IPS-20b (cell line): ENCODE results near the gene PLEKHA7.

Experiments
- H3K27ac ChIP-seq: one replicate; pipeline ENCODE4 v1.5.1; 2013; ENCODE audit warnings: low read length
- H3K27me3 ChIP-seq: 2 replicates; pipeline ENCODE4 v1.6.1; 2013; ENCODE audit warnings: mild to moderate bottlenecking, low read length, inconsistent platforms; ENCODE audit not compliant: insufficient read depth
- H3K36me3 ChIP-seq: 2 replicates; pipeline ENCODE4 v1.6.1; 2013; ENCODE audit warnings: low read depth, mild to moderate bottlenecking, inconsistent platforms, low read length, moderate library complexity; ENCODE audit not compliant: insufficient read depth
- H3K4me1 ChIP-seq: 2 replicates; pipeline ENCODE4 v1.6.1; 2013; ENCODE audit warnings: mild to moderate bottlenecking, control low read depth, inconsistent platforms, low read length, moderate library complexity; ENCODE audit not compliant: insufficient read depth
- H3K4me3 ChIP-seq: 2 replicates; pipeline ENCODE4 v1.5.1; 2013; ENCODE audit warnings: mild to moderate bottlenecking, low read length, inconsistent platforms
- H3K9ac ChIP-seq: 2 replicates; pipeline ENCODE4 v1.6.1; 2013; ENCODE audit warnings: low read depth, mild to moderate bottlenecking, inconsistent platforms, low read length, moderate library complexity
- H3K9me3 ChIP-seq: 2 replicates; pipeline ENCODE4 v1.6.1; 2013; ENCODE audit warnings: mild to moderate bottlenecking, low read depth, low read length, inconsistent platforms; ENCODE audit not compliant: insufficient read depth

The PLEKHA7 gene

GRCh38 chr11:17020831-17021230, 6.6 kb upstream of the PLEKHA7 start:
- Histone ChIP-seq H3K36me3 (no peaks in the 10 kb centered on the region), H3K9me3 (no peaks in the 10 kb centered on the region), H3K27ac (no peak overlapping the region), H3K27me3 (peaks cover 4% of the 10 kb centered on the region), H3K9ac (no peak overlapping the region), H3K4me1 (peaks cover 3% of the 10 kb centered on the region; the same call in 1 of the 2 replicates), H3K4me3 (no peak overlapping the region)

- no peaks in the 10 kb centered on the region for H3K9me3 ChIP-seq
- peaks cover 3% of the 10 kb centered on the region; the same call in 1 of the 2 replicates for H3K4me1 ChIP-seq
- H3K36me3 ChIP-seq: no peaks in the 10 kb centered on the region
- peaks cover 17% of the 10 kb centered on the region for H3K27me3 ChIP-seq
- no peak overlapping the region for H3K9ac ChIP-seq
- no peak overlapping the region for H3K4me3 ChIP-seq
- H3K27ac ChIP-seq: no peak overlapping the region
Measured at GRCh38 chr11:17019232-17019631, 5.0 kb upstream of the PLEKHA7 start.

GRCh38 chr11:17015627-17016126, 1.5 kb upstream of the PLEKHA7 start:
- H3K9me3 ChIP-seq: no peaks in the 10 kb centered on the region
- H3K27me3 ChIP-seq: peaks cover 45% of the 10 kb centered on the region
- no peak overlapping the region for H3K27ac ChIP-seq
- H3K4me1 ChIP-seq: 0 out of 2 replicates have a peak, but pooled peaks cover 11% of the 10 kb centered on the region
- H3K9ac ChIP-seq: no peak overlapping the region
- no peaks in the 10 kb centered on the region for H3K36me3 ChIP-seq
- H3K4me3 ChIP-seq: peak overlapping the region; percentile 88; the same call in 1 of the 2 replicates

GRCh38 chr11:17014833-17015626, 816 bp upstream of the PLEKHA7 start:
- Histone ChIP-seq H3K27me3 (peaks cover 45% of the 10 kb centered on the region), H3K4me1 (0 out of 2 replicates have a peak, but pooled peaks cover 11% of the 10 kb centered on the region), H3K27ac (no peak overlapping the region), H3K36me3 (no peaks in the 10 kb centered on the region), H3K4me3 (peak overlapping the region; percentile 88), H3K9ac (peak overlapping the region; percentile 70; the same call in 1 of the 2 replicates), H3K9me3 (no peaks in the 10 kb centered on the region)

- peak overlapping the region; percentile 80; the same call in 1 of the 2 replicates for H3K9ac ChIP-seq
- 0 out of 2 replicates have a peak, but pooled peaks cover 11% of the 10 kb centered on the region for H3K4me1 ChIP-seq
- H3K27me3 ChIP-seq: peaks cover 45% of the 10 kb centered on the region
- H3K27ac ChIP-seq: no peak overlapping the region
- no peaks in the 10 kb centered on the region for H3K36me3 ChIP-seq
- H3K9me3 ChIP-seq: no peaks in the 10 kb centered on the region
- peak overlapping the region; percentile 89 for H3K4me3 ChIP-seq
Measured at GRCh38 chr11:17013548-17014320, 480 bp downstream of the PLEKHA7 start.

GRCh38 chr11:17012712-17013547, 1.3 kb downstream of the PLEKHA7 start:
- H3K27ac ChIP-seq: no peak overlapping the region
- H3K4me3 ChIP-seq: peak overlapping the region; percentile 89
- H3K27me3 ChIP-seq: peaks cover 45% of the 10 kb centered on the region
- H3K9me3 ChIP-seq: no peaks in the 10 kb centered on the region
- H3K9ac ChIP-seq: peak overlapping the region; percentile 80; the same call in 1 of the 2 replicates
- 0 out of 2 replicates have a peak, but pooled peaks cover 11% of the 10 kb centered on the region for H3K4me1 ChIP-seq
- H3K36me3 ChIP-seq: no peaks in the 10 kb centered on the region

GRCh38 chr11:17012179-17012578, 2.0 kb downstream of the PLEKHA7 start:
- 0 out of 2 replicates have a peak, but pooled peaks cover 11% of the 10 kb centered on the region for H3K4me1 ChIP-seq
- no peaks in the 10 kb centered on the region for H3K36me3 ChIP-seq
- no peak overlapping the region for H3K27ac ChIP-seq
- no peak overlapping the region for H3K9ac ChIP-seq
- H3K9me3 ChIP-seq: no peaks in the 10 kb centered on the region
- peak overlapping the region; percentile 89; the same call in 1 of the 2 replicates for H3K4me3 ChIP-seq
- peaks cover 45% of the 10 kb centered on the region for H3K27me3 ChIP-seq

GRCh38 chr11:17010851-17011420, 3.3 kb downstream of the PLEKHA7 start:
- Histone ChIP-seq H3K4me3 (no peak overlapping the region), H3K9me3 (no peaks in the 10 kb centered on the region), H3K9ac (no peak overlapping the region), H3K36me3 (no peaks in the 10 kb centered on the region), H3K4me1 (0 out of 2 replicates have a peak, but pooled peaks cover 11% of the 10 kb centered on the region), H3K27ac (no peak overlapping the region), H3K27me3 (peaks cover 42% of the 10 kb centered on the region)

- Histone ChIP-seq H3K4me3 (no peak overlapping the region), H3K36me3 (peaks cover 4% of the 10 kb centered on the region; the same call in 1 of the 2 replicates), H3K27me3 (peaks cover 23% of the 10 kb centered on the region), H3K9ac (no peak overlapping the region), H3K27ac (no peak overlapping the region), H3K4me1 (0 out of 2 replicates have a peak, but pooled peaks cover 11% of the 10 kb centered on the region), H3K9me3 (no peaks in the 10 kb centered on the region)
Measured at GRCh38 chr11:17008099-17008498, 6.1 kb downstream of the PLEKHA7 start.

- H3K27me3 ChIP-seq: no peaks in the 10 kb centered on the region
- H3K9ac ChIP-seq: no peak overlapping the region
- H3K27ac ChIP-seq: no peak overlapping the region
- peaks cover 4% of the 10 kb centered on the region; the same call in 1 of the 2 replicates for H3K36me3 ChIP-seq
- no peaks in the 10 kb centered on the region for H3K9me3 ChIP-seq
- no peaks in the 10 kb centered on the region for H3K4me1 ChIP-seq
- no peak overlapping the region for H3K4me3 ChIP-seq
Measured at GRCh38 chr11:17005646-17006045, 8.6 kb downstream of the PLEKHA7 start.
